Lower leg skin (tissue), 3 donors: Measurements from ENCODE around the gene HDC.

ENCODE experiments used
- POLR2A ChIP-seq, 2 donors: fragments of 450-650 bp; IDR thresholded peaks; one replicate each; pipeline ENCODE4 v1.6.1; 2016 to 2017; ENCODE audit warnings: antibody characterized with exemption in 2 of 2, mild to moderate bottlenecking in 1 of 2, moderate library complexity in 1 of 2
- TF ChIP-seq, protein P1 (sequence below), 3 donors: fragments of 450-650 bp; IDR thresholded peaks; one replicate each; pipeline ENCODE4 v1.5.1; 2016; ENCODE audit warnings: antibody characterized with exemption in 3 of 3, mild to moderate bottlenecking in 3 of 3, moderate library complexity in 2 of 3

GRCh38 chr15:50206020-50206419, 59.5 kb downstream of the HDC start:
- TF ChIP-seq, protein P1, sequence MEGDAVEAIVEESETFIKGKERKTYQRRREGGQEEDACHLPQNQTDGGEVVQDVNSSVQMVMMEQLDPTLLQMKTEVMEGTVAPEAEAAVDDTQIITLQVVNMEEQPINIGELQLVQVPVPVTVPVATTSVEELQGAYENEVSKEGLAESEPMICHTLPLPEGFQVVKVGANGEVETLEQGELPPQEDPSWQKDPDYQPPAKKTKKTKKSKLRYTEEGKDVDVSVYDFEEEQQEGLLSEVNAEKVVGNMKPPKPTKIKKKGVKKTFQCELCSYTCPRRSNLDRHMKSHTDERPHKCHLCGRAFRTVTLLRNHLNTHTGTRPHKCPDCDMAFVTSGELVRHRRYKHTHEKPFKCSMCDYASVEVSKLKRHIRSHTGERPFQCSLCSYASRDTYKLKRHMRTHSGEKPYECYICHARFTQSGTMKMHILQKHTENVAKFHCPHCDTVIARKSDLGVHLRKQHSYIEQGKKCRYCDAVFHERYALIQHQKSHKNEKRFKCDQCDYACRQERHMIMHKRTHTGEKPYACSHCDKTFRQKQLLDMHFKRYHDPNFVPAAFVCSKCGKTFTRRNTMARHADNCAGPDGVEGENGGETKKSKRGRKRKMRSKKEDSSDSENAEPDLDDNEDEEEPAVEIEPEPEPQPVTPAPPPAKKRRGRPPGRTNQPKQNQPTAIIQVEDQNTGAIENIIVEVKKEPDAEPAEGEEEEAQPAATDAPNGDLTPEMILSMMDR (IDR thresholded peaks at IDR 0.05): no peak
- TF ChIP-seq POLR2A (IDR thresholded peaks at IDR 0.05): no peak
